Glutamatergic neuron (in vitro differentiated cells): ENCODE measurements around the gene RAB3C. TPM values are rescaled to one million over a fixed set of nuclear protein-coding genes. Genes with fewer than 3 reads are reported as not detected.

Experiments
- DNase-seq: peaks from one replicate; pipeline ENCODE4 v3.0.0; 2022
- H3K27ac Mint-ChIP-seq: one replicate; pipeline ENCODE4 v1.8.0; 2020; ENCODE audit warnings: mild to moderate bottlenecking, mixed read lengths, inconsistent platforms; ENCODE audit not compliant: unreplicated experiment
- H3K27me3 Mint-ChIP-seq: one replicate; pipeline ENCODE4 v1.8.0; 2020; ENCODE audit warnings: mild to moderate bottlenecking, moderate library complexity, mixed read lengths, inconsistent platforms; ENCODE audit not compliant: unreplicated experiment
- H3K36me3 Mint-ChIP-seq: one replicate; pipeline ENCODE4 v1.8.0; 2020; ENCODE audit warnings: mild to moderate bottlenecking, mixed read lengths, inconsistent platforms; ENCODE audit not compliant: unreplicated experiment
- H3K4me1 Mint-ChIP-seq: one replicate; pipeline ENCODE4 v1.8.0; 2020; ENCODE audit warnings: mild to moderate bottlenecking, low read depth, mixed read lengths, inconsistent platforms; ENCODE audit not compliant: unreplicated experiment
- H3K4me3 Mint-ChIP-seq: one replicate; pipeline ENCODE4 v1.8.0; 2020; ENCODE audit warnings: mild to moderate bottlenecking, mixed read lengths, inconsistent platforms; ENCODE audit not compliant: unreplicated experiment
- H3K9me3 Mint-ChIP-seq: one replicate; pipeline ENCODE4 v1.8.0; 2020; ENCODE audit warnings: mild to moderate bottlenecking, moderate library complexity, mixed read lengths, inconsistent platforms; ENCODE audit not compliant: unreplicated experiment
- total RNA-seq: library from RNA; stranded (reverse); fragmentation: NEBNext Ultra II Directional; extraction: Animal tissue kit (Norgen Biotek cat#: 25700); gene quantifications from one replicate; pipeline ENCODE4 v1.2.1, GENCODE V29; 2021; ENCODE audit not compliant: unreplicated experiment
- TF ChIP-seq, protein P1 (sequence below): fragments of 200-600 bp; sonication (generic); IDR thresholded peaks from one replicate; pipeline ENCODE4 v1.5.0; 2021; ENCODE audit not compliant: partially characterized antibody, unreplicated experiment

The RAB3C gene
- total RNA-seq, 1 donor from 2014 or later = 36.2 TPM

DNA sequence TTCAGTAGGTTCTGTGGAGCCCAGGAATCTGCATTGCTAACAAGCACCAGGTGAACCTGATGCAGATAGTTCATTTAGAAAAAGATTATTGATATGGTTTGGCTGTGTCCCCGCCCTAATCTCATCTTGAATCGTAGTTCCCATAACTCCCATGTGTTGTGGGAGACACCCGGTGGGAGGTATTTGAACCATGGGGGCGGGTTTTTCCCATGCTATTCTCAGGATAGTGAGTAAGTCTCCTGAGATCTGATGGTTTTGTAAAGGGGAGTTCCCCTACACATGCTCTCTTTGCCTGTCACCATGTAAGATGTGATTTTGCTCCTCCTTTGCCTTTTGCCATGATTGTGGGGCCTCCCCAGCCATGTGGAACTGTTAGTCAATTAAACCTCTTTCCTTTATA is 212.0 kb downstream of the RAB3C start:
- TF ChIP-seq, protein P1, sequence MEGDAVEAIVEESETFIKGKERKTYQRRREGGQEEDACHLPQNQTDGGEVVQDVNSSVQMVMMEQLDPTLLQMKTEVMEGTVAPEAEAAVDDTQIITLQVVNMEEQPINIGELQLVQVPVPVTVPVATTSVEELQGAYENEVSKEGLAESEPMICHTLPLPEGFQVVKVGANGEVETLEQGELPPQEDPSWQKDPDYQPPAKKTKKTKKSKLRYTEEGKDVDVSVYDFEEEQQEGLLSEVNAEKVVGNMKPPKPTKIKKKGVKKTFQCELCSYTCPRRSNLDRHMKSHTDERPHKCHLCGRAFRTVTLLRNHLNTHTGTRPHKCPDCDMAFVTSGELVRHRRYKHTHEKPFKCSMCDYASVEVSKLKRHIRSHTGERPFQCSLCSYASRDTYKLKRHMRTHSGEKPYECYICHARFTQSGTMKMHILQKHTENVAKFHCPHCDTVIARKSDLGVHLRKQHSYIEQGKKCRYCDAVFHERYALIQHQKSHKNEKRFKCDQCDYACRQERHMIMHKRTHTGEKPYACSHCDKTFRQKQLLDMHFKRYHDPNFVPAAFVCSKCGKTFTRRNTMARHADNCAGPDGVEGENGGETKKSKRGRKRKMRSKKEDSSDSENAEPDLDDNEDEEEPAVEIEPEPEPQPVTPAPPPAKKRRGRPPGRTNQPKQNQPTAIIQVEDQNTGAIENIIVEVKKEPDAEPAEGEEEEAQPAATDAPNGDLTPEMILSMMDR = no peak
- Mint-ChIP-seq H3K4me3 (no peak overlapping the region), H3K9me3 (no peaks in the 10 kb centered on the region), H3K36me3 (no peaks in the 10 kb centered on the region), H3K27ac (no peak overlapping the region), H3K4me1 (no peaks in the 10 kb centered on the region), H3K27me3 (no peaks in the 10 kb centered on the region)
- no peak for DNase-seq

DNA sequence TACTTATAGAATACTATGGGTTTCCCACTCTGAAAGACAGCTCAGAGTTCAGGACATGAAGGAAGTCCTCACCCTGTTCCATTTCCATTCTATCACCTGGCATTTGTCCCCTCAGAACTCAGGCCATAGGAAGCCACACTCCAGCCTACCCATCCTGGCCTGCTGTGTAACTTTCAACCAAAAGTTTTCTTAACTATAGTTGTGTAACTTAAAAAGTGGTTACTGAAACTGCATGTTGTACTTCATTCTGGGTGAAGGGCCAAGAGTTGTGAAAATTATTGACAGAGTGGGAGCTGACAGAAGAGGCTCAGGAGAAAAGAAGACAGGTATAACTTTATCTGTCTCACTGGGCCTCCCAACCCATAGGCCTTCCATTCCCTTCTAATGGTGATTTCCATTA is 212.5 kb downstream of the RAB3C start:
- no peak for DNase-seq
- TF ChIP-seq, protein P1 = no peak
- Mint-ChIP-seq H3K36me3 (no peaks in the 10 kb centered on the region), H3K27me3 (no peaks in the 10 kb centered on the region), H3K4me3 (no peak overlapping the region), H3K4me1 (no peaks in the 10 kb centered on the region), H3K9me3 (no peaks in the 10 kb centered on the region), H3K27ac (no peak overlapping the region)

DNA sequence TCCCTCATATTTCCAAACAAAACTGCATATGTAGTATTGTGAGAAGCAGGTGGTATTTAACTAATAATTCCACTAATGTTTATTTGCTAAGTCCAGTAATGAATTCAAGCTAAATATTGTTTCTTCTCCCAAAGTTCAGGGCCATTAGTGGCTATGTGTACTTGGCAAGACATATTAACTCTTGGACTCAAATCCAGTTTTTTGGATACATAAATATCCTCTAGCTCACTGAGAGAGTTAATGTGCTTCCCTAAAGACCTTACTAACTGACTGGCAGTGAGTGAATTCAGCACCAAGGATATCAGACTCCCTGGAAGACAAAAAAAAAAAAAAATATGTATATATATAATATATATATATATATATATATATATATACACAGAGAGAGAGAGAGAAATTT is 214.1 kb downstream of the RAB3C start:
- H3K27ac Mint-ChIP-seq = no peak overlapping the region
- no peaks in the 10 kb centered on the region for H3K9me3 Mint-ChIP-seq
- no peak for DNase-seq
- no peak overlapping the region for H3K4me3 Mint-ChIP-seq
- H3K4me1 Mint-ChIP-seq = no peaks in the 10 kb centered on the region
- TF ChIP-seq, protein P1 = no peak
- H3K36me3 Mint-ChIP-seq = no peaks in the 10 kb centered on the region
- H3K27me3 Mint-ChIP-seq = no peaks in the 10 kb centered on the region

DNA sequence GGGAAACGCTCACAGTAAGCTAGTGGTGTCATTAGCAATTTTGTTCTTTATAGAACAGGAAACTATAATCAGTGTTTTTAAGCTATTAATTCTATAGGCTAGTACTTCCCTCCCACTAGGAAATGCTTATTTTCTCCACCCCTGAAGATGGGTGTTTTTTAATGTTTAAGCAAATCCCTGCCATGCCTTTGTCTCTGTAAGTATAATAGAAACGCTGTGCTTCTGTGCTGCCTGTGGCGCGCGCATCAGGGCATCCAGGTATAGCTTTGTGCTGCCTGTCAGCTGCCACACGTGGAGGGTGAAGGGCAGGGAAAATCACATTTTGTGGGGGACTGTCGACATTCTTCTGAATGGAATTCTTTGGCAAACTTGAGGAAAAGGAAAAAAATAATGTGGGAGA is 217.5 kb downstream of the RAB3C start:
- TF ChIP-seq, protein P1 = no peak
- H3K27ac Mint-ChIP-seq = no peak overlapping the region
- no peaks in the 10 kb centered on the region for H3K9me3 Mint-ChIP-seq
- H3K4me3 Mint-ChIP-seq = no peak overlapping the region
- no peak for DNase-seq
- H3K36me3 Mint-ChIP-seq = no peaks in the 10 kb centered on the region
- no peaks in the 10 kb centered on the region for H3K4me1 Mint-ChIP-seq
- no peaks in the 10 kb centered on the region for H3K27me3 Mint-ChIP-seq

DNA sequence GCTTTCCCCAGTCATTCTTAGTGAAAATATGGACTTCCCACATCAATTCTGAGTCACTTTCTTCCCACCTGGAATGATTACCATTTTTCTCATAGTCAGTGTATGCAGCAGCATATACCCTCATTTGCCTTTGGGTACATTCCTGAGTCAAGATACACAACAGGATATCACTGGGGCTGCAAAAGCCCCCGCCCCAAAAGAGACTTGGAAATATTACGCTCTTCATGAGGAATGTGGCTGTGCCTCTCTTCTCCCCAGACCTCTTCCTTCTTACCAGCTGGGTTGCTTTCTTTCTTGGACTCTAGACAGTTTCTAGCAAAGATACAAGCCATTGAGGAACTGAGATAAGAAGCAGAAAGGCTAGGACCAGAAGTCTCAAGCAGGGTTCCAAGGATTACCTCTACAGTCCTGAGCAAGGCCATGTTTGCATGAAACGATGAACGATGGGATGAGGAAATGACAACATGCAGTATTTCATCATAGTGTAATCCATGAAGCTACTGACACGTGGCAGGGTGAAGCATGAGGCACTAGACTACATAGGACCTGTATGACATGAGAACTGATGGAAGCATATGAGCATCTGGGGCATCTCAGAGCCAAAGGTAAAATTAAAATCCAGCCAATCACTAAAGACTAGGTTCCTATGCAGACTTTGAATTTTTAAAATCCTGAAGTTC is 218.1 kb downstream of the RAB3C start:
- H3K27ac Mint-ChIP-seq = no peak overlapping the region
- H3K9me3 Mint-ChIP-seq = no peaks in the 10 kb centered on the region
- H3K4me1 Mint-ChIP-seq = no peaks in the 10 kb centered on the region
- no peaks in the 10 kb centered on the region for H3K36me3 Mint-ChIP-seq
- H3K27me3 Mint-ChIP-seq = no peaks in the 10 kb centered on the region
- H3K4me3 Mint-ChIP-seq = no peak overlapping the region
- no peak for DNase-seq
- TF ChIP-seq, protein P1 = no peak
